ENCODE measurements around the gene UCKL1.
A peak's percentile ranks its signal among the peaks of the same experiment; 100 is the strongest.

Gene UCKL1

DNA sequence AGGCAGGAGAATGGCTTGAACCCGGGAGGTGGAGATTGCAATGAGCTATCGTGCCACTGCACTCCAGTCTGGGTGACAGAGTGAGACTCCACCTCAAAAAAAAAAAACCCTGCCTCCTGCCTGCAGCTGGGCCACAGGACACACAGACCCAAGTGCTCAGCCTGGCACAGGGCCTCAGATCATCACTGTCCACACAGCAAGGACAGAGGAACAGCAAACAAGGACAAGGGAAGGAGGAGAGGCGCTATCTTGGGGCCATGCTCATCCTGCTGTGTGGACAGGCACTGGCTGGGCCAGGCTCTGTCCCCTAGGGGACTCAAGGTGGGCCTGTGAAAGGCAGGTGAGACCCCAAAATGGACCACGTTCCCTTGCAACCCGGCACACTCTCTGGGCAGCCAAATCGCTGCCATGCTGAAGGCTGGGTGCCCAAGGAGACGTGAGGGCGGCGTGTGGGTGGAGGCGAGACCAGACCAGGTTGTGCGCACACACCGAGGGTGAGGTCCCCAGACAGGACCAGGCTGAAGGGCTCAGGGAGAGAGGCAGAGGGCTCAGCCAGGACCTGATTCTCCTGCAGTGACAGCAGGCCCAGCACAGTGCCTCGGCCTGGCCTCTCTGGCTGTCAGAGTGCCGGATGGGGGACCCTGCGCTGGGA, 9.1 kb downstream of the UCKL1 start:
- H3K4me3 ChIP-seq (ENCODE audit: low read length), result no peak overlapping the region
- no peak for DNase-seq (ENCODE audit: low read depth, low spot score)

DNA sequence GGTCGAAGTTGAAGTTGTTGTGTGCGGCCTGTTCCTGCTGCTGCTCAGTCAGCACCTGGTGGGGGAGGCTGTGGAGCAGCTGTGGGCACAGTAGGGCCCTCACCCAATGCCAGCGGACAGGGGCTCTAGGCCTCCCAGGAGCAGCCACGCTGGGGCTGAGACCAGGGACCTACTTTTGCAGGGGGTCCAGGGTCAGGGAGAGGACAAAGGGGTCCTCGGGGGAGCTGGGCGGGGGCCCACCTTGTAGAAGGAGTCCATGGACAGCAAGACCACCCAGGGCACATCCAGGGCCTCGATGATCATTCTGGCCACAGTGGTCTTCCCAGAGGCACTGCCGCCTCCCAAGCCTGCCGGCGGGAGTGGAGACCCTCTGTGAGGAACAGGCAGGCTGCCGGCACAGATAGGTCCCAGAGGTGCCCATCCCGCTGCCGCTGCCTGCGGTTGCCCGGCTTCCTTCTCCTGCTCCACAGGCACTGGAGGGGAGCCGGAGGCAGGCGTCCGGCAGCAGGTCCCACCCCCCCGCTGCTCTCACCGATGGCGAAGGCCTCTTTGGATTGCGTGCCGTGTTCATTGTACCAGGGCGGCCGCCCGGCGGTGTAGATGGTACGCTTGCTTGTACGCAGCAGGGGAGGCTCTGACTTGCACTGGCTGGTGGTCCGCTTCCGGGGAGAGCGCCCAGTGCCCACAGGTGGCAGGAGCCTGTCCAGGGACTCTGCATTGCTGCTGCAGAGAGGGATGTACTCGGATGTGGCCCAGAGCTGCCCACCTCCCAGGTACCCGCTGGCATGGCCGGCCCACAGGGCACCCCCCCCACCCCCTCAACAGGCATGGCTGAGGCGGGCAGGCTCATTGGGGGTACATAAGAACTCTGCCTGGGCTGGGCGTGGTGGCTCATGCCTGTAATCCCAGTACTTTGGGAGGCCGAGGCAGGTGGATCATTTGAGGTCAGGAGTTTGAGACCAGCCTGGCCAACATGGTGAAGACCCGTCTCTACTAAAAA, 10.0 kb downstream of the UCKL1 start:
- DNase-seq (ENCODE audit: low read depth, low spot score), result no peak
- H3K4me3 ChIP-seq (ENCODE audit: low read length), result no peak overlapping the region

GRCh38 chr20:63945031-63945658, 11.1 kb downstream of the UCKL1 start:
- DNase-seq (ENCODE audit: low read depth, low spot score), result no peak
- no peak overlapping the region for H3K4me3 ChIP-seq (ENCODE audit: low read length)

DNA sequence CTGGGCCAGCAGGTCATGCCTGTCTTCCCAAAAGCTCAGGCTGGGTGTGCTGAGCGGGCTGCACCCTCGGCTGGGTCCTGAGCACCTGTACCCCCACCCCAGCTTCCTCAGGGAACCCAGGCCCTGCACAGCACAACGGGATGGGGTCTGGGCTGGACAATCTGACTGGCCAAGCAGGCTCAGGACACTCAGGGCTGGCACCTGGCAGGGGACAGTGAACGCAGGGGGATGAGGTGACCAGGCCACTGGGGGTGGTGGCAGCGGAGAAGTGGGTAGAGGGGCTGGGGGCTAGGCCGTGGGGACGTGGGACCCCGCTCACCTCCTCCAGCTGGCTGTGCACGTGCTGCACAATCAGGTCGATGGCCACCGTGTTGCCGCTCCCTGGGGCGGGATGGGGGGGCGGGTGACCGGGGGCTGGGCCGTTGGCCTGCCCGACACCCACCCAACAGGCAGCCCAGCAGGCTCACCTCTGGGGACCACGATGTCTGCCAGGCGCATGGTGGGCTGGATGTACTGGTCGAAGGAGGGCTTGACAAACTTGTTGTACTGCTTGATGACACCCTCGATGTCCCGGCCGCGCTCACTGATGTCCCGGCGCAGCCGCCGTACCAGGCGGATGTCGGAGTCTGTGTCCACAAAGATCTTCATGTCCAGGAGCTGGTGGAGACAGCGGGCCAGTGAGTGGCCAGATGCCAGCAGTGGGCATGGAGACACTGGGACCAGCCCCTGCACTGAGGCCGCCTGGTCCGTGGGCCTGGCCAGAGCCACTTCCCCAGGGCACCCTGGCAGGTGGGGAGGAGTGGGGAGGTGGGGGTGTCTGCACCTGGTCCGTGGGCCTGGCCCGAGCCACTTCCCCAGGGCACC, 11.9 kb downstream of the UCKL1 start:
- no peak for DNase-seq (ENCODE audit: low read depth, low spot score)
- H3K4me3 ChIP-seq (ENCODE audit: low read length), result no peak overlapping the region

DNA sequence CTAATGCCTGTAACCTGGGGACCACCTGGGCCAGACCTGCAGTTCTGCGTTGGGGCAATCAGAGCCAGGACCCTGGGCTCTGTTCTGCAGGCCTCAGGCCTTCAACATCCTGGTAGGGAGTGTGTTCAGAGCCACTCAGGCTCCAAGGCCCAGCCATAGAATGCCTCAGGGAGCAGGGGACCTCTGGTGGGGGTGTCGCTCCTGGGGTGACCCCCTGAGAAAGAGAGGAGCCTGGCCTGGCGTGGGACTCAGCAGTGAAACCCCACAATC, 12.5 kb downstream of the UCKL1 start:
- DNase-seq (ENCODE audit: low read depth, low spot score), result no peak
- no peak overlapping the region for H3K4me3 ChIP-seq (ENCODE audit: low read length)

DNA sequence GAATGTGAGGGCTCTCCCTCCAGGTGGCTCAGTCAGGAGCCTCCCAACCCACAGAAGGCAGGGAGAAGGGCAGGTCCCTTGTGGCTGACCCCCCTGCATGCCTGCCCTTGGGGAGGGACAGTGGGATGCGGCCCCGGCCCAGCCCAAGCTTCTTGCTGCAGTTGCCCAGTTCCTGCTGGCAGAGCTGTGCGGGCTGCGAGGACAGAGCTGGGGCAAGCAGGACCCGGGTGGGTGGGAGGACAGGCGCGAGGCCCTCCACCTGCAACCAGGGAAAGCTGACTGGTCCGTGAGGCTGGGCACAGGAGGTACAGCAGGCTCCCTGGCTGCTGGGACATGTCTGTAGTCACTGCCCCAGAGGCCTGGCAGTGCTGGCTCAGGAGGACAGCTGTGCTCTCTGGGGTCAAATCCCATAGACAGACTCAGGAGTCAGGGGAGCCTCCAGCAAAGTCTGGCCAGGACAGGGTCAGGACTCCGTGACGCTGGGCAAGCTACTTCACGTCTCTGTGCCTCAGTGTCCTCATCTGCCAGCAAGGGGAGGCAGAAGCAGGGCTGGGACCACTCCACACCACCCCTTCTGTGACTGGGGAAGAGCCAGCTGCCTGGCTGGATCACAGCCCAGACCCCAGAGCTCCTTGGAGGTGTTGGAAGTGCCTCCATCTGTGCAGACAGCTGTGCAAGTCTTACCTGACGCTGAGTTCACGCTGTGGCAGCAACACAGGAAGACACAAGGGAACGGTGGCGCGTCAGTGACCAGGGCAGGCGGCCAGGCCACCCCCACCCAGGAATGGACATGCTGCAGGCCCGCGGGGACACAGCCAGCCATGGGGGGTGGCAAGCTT, 13.0 kb downstream of the UCKL1 start:
- H3K4me3 ChIP-seq (ENCODE audit: low read length), result no peak overlapping the region
- DNase-seq (ENCODE audit: low read depth, low spot score), result no peak

GRCh38 chr20:63942250-63942951, 13.8 kb downstream of the UCKL1 start:
- DNase-seq (ENCODE audit: low read depth, low spot score), result peak; percentile 56

GRCh38 chr20:63941282-63942081, 14.7 kb downstream of the UCKL1 start:
- peak; percentile 94 for DNase-seq (ENCODE audit: low read depth, low spot score)
- no peak overlapping the region for H3K4me3 ChIP-seq (ENCODE audit: low read length)

More at GRCh38 chr20:63942250-63942951, 13.8 kb downstream of the UCKL1 start:
- H3K4me3 ChIP-seq (ENCODE audit: low read length), result no peak overlapping the region

DNA sequence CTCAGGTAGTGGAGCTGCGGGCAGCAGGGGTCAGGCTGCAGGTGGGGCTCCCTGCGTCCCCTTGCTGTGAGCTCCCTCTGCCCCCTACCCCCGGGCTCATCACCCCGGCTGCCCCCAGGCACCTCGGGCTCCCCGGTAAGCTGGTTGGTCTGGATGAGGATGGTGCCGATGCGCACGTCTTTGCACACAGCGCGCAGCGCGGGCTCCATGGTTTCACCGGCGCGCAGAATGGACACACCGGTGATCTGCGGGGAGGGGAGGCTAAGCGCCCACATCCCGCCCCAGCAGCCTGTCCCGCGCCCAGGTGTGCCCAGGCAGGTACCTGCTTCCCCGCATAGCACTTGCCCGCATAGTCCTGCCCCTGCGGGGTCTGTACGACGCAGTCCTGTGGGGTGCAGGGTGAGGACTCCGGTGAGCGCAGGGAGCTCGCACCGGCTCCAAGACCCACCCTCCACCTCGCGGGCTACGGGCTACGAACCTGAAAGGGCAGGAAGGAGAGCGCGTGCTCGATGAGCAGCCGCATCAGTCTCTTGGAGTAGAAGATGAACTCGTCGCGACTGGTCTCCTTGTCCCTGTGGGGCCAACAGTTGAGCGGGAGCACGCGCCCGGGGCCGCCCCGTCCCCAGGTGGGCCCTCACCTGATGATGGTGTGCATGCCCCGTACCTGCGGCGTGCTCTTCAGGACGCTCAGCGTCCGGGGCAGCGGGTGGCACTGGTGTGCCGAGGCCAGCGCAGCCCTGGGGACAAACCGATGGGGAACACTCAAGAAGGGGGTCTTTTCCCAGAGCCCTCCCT, 15.5 kb downstream of the UCKL1 start:
- no peak overlapping the region for H3K4me3 ChIP-seq (ENCODE audit: low read length)
- DNase-seq (ENCODE audit: low read depth, low spot score), result no peak

DNA sequence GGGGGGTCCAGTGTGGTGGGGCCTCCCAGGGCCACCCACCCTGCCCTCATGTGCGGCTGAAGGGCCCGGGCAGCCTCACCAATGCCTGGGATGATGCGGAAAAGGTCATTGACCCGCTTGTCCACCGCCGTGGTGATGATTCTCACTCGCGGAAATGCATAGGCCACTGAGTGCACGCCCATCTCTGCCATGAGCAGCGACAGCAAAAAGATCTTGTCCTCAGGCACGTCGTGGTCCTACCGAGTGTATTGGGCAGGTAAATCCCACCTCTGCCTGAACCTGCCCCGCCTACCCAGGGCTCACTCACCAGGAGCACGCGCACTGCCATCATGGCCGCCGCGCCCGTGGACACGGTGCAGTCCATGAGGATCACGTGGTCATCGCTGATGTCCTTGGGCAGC, 16.1 kb downstream of the UCKL1 start:
- DNase-seq (ENCODE audit: low read depth, low spot score), result no peak
- no peak overlapping the region for H3K4me3 ChIP-seq (ENCODE audit: low read length)

DNA sequence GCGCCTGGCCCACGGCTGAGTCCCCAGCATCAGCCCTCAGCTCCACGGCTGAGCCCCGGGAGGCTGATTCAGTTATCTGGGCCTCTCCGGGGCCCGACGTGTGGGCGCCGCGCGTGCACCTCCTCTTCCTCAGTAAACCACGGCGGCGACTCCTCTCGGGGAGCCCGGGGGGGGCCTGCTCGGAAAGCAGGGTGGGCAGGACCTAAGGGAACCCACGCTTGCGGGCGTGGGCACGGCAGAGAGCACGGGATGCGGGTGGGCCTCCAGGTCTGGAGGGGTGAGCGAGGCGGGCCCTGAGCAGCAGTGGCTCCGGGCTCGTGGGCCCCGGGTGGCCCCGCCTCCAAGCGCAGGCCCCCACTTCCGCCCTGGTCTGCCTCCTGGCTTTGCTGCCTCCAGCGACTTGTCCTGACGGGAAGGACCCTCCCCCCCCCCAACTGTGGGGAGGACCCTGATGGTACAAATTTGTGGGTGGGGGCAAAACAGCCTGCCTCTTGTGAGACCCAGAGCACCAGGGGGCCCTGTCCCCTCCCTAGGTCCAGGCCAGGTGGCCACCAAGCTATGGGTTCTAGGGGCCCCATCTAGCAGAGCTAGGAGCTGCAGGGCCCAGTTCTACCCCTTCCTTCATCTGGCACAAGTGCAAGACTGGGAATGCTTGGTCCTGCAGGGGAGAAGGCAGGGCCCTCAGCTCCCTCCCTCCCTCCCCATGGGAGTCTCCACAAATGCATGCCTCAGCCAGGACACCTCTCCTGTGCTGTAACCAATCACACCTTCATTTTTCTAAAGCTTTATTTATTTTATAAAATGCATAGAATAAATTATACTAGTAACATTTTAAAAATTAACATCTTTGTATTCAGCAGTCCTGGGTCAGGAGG, 16.9 kb downstream of the UCKL1 start:
- H3K4me3 ChIP-seq (ENCODE audit: low read length), result no peak overlapping the region
- DNase-seq (ENCODE audit: low read depth, low spot score), result no peak

GRCh38 chr20:63937596-63937995, 18.6 kb downstream of the UCKL1 start:
- no peak overlapping the region for H3K4me3 ChIP-seq (ENCODE audit: low read length)
- no peak for DNase-seq (ENCODE audit: low read depth, low spot score)

DNA sequence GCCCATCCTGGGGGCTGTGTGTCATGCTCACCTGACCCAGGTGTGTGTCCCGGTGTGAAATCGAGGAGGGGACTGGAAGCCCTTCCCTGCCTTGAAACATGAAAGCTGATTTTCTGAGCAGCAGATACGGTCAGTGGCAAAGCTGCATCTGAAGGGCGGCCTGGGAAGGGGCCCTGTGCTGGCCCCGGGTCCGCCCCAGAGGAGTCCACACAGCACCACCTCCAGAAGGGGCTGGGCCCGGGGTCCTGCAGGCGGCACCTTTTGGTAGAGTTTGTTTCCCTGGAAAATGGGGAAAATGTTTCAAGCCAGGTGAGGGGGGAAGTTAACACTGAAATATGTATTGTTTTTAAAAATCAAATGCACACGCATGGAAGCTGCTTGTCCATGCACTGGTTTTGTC, 20.8 kb downstream of the UCKL1 start:
- DNase-seq (ENCODE audit: low read depth, low spot score), result no peak
- no peak overlapping the region for H3K4me3 ChIP-seq (ENCODE audit: low read length)

DNA sequence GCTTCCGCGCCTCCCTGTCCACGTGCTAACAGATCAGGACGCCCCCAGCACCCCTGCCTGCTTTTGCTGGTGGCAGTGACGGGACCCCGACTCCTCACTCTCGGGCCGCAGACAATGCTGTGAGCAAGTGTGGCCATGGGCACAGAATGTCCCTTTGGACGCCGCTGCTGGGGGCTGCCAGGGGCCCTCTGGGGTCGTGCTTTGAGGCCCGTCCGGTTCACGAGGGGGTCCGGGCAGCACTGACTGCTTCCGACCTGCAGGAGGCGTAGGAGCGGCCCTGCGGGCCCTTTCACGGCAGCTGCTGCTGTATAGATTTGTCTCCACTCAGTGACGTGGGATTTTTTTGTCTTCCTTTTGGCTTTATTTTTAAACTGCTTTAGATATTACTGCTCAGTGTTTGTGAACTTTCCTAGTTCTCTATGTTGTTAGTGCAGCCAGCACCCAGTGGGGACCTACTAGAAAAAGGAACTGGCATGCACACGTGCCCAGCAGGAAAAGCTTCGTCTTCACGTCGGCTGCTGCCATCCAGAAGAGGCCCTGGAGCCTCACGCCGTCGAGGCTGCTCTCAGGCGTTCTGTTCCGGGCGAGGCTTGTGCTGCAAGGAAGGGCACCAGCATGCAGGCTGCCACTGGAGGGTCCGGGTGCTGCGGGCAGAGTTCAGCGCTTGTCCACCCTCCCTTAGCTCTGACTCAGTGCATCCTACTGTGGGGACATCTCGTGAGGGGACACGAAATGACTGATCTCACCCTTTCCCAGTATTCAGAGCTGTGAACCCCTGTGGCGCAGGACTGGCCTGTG, 21.7 kb downstream of the UCKL1 start:
- no peak for DNase-seq (ENCODE audit: low read depth, low spot score)
- no peak overlapping the region for H3K4me3 ChIP-seq (ENCODE audit: low read length)

DNA sequence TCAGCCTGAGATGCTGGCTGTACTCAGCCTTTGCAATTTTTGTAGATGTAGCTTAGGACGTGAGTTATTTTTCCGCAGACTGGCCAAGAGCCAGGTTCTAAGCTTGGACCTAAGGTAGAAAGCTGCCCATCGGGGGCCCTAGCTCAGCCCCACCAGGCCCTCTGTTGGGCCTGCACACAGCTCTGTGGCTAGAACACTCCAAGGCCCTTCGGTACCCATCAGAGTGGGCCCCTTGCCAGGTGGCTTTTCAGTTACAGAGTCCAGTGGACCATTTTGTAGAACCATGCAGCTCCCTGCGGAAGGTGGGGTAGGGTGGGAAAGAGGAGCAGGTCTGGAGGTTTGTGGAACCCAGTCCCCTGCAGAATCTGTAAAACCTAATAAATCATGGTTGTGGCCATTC, 22.6 kb downstream of the UCKL1 start:
- no peak for DNase-seq (ENCODE audit: low read depth, low spot score)
- no peak overlapping the region for H3K4me3 ChIP-seq (ENCODE audit: low read length)
